Measurements from ENCODE around the gene MAP4K1.
A peak's percentile ranks its signal among the peaks of the same experiment; 100 is the strongest.
"Not testable (repeated sequence)": the region's sequence is repeated elsewhere in the genome, so short reads cannot be mapped to it uniquely, and the experiment has no call there.

MAP4K1 gene

GRCh38 chr19:38579304-38579703 is 38.4 kb downstream of the MAP4K1 start:
- DNase-seq (ENCODE audit: low read depth in 1 of 2, low spot score in 1 of 2): not testable (repeated sequence)

- no peak for DNase-seq (ENCODE audit: low read depth in 1 of 2, low spot score in 1 of 2)
Measured at GRCh38 chr19:38577826-38578225, 39.9 kb downstream of the MAP4K1 start.

DNA sequence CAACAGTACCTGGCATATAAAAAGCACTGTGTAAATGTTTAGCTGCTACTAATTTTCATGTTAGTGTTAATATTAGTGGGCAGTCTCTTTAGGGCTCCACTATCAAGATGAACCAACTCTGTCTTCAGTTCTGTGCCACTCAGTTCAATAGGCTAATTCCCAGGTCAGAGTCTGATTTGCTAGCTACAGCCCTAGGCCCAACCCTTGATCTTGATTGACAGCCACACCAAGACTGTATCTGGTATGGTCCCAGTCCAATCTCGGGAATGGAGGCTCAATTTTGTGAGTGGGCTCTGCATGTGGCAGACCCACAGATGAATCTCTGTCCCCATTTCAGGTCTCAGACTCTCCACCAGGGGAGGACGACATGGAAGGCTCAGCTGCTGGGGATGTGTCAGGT is 46.1 kb downstream of the MAP4K1 start:
- no peak for DNase-seq (ENCODE audit: low read depth in 1 of 2, low spot score in 1 of 2)

- DNase-seq (ENCODE audit: low read depth in 1 of 2, low spot score in 1 of 2): no peak
Measured at GRCh38 chr19:38569368-38569983, 48.3 kb downstream of the MAP4K1 start.

DNA sequence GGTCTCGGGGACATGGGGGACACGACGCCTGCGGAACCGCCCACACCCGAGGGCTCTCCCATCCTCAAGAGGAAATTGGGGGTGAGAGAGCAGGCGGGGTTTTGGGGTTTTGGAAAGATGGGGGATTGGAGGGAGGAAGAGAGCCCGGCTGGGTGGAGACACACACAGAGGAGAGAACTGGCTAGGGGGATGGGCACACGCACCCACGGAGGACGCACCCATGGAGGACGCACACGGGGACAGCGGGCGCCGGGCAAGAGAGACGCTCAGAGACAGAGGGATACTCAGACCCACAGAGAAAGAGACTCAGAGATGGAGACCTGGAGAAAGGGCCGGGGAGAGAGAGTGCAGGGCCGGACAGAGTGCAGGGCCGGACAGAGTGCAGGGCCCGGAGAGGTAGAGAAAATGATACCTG is 52.1 kb downstream of the MAP4K1 start:
- no peak for DNase-seq (ENCODE audit: low read depth in 1 of 2, low spot score in 1 of 2)

GRCh38 chr19:38564981-38565690 is 52.6 kb downstream of the MAP4K1 start:
- no peak for DNase-seq (ENCODE audit: low read depth in 1 of 2, low spot score in 1 of 2)

- DNase-seq (ENCODE audit: low read depth in 1 of 2, low spot score in 1 of 2): no peak
Measured at GRCh38 chr19:38563475-38563874, 54.3 kb downstream of the MAP4K1 start.

DNA sequence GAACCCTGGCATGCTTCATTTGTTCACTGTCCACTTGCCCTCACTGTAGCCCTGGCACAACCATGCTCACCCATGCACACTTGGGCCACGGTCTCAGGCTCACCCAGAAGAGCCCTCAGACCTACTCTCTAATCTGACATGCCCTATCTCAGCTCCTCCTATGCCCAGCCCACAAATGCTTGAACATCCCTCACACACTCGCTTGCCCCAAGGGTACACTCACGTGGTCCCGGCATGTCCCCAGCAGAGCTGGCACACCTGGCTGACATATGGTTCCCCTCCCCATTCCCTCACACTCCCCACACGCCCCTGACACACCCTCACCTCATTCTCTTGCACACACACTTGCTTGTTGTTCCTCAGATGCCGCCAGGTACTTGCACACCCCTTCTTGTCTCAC is 55.7 kb downstream of the MAP4K1 start:
- DNase-seq (ENCODE audit: low read depth in 1 of 2, low spot score in 1 of 2): no peak

DNA sequence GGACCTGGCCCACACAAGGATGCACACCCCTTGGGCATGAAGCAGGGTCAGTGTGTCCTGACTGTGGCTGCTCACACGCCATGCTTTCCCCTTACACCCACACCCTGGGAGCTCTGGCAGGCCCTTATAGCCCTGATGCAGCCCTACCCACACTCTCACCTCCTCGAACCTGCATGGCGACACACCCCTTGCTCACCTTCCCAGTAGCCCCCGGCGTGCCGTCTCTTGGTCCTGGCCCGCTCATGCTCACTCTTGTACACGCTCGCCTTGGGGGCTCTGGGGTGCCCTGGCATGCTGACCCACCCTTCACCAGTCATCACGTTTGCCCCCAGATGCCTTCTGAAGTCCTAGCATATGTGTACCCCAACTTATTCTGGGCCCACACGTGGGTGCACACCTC is 56.1 kb downstream of the MAP4K1 start:
- no peak for DNase-seq (ENCODE audit: low read depth in 1 of 2, low spot score in 1 of 2)

DNA sequence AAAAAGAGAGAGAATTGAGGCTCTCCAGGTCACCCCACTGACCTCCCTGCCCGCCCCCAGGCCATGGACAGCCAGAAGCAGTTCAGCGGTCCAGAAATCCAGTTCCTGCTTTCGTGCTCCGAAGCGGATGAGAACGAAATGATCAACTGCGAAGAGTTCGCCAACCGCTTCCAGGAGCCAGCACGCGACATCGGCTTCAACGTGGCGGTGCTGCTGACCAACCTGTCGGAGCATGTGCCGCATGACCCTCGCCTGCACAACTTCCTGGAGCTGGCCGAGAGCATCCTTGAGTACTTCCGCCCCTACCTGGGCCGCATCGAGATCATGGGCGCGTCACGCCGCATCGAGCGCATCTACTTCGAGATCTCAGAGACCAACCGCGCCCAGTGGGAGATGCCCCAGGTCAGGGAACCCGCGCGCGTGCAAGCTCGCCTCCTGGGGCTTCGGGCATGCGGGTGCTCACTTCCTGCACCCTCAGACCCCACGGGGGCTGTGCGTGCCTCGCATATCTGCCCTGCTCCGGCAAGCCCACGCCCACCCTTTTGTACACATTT is 56.6 kb downstream of the MAP4K1 start:
- DNase-seq (ENCODE audit: low read depth in 1 of 2, low spot score in 1 of 2): no peak

DNA sequence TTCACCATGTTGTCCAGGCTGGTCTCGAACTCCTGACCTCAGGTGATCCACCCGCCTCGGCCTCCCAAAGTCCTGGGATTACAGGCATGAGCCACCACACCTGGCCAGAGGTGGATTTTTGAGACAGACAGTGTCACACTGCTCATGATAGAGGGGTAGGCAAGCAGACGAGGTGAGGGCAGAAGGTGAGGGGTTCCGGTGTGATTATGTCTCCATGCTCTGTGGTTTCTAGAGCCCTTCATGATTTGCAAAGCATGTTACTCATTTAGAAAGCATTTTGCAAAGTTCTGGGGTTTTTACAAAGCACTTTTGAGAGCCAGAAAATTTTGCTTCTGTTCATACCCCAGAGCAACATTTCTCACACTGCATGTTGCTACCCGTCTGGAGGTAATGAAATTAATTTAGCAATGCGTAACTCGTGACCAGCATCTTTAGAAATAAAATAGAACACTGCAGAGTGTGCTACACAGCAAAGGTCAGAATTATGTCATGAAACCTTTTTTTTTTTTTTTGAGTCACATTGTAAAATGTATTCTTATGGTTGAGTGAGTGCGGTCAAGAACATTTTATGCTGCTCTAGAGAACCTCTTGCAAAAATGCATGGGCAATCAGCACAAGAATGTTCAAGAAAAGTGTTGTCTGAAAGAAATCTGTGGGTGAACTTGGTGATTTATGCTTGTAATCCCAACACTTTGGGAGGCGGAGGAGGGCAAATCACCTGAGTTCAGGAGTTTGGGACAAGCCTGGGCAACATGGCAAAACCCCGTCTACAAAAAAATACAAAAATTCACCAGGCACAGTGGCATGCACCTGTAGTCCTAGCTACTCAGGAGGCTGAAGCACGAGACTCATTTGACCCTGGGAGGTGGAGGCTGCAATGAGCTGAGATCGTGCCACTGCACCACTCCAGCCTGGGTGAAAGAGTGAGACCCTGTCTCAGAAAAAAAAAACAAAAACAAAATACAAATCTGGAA is 58.0 kb downstream of the MAP4K1 start:
- peak in 1 of 2 donors; percentile 16 for DNase-seq (ENCODE audit: low read depth in 1 of 2, low spot score in 1 of 2)

DNA sequence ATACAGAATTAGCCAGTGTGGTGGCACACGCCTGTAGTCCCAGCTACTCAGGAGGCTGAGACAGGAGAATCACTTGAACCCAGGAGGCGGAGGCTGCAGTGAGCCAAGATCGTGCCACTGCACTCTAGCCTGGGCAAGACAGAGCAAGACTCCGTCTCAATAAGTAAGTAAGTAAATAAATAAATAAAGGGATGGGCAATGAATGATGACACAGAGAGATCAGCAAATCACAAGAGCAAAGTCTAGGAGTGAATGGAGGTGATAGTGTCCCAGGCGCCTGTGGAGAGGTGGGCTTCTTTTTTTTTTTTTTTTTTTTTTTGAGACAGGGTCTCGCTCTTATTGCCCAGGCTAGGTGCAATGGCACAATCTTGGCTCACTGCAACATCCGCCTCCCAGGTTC is 58.8 kb downstream of the MAP4K1 start:
- not testable (repeated sequence) for DNase-seq (ENCODE audit: low read depth in 1 of 2, low spot score in 1 of 2)

DNA sequence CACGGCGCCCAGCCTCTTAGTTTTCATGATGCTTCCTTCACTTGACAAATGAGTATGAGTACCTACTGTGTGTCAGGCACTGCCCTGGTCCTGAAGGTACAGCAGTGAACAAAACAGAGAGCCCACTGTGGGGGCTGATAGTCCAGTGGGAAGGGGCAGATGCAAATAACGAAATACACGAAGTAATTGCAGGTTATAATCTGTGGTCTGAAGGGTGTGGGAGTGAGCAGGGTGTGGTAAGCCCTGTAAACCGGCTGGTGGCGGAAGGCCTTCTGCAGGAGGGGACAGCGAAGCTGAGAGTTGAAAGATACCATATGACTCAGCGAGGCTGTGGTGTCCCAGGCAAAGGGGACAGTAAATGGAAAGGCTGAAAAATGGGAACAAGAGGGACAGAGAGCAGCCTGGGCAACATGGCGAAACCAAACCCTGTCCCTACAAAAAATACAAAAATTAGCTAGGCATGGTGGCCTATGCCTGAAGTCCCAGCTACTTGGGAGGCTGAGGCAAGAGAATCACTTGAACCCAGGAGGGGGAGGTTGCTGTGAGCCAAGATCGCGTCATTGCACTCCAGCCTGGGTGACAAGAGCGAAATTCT is 60.5 kb downstream of the MAP4K1 start:
- no peak for DNase-seq (ENCODE audit: low read depth in 1 of 2, low spot score in 1 of 2)

- no peak for DNase-seq (ENCODE audit: low read depth in 1 of 2, low spot score in 1 of 2)
Measured at GRCh38 chr19:38556521-38557174, 61.1 kb downstream of the MAP4K1 start.

- DNase-seq (ENCODE audit: low read depth in 1 of 2, low spot score in 1 of 2): no peak
Measured at GRCh38 chr19:38555200-38555599, 62.6 kb downstream of the MAP4K1 start.

DNA sequence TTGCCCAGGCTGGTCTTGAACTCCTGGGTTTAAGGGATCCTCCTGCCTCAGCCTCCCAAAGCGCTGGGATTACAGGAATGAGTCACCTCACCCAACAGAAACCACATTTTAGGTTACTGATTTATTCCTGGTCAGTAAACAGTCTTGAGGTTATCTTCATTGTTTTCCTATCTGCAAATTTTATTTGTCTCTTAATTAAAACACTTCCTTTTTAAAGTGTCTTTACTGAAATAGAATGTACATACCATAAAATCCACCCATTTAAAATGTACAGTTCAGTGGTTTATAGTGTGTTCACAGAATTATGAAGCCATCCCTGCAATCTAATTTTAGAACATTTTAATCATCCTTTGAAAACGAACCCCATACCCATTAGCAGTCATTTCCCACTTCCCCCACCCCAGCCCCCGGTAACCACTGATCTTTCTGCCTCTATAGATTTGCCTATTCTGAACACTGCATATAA is 63.0 kb downstream of the MAP4K1 start:
- DNase-seq (ENCODE audit: low read depth in 1 of 2, low spot score in 1 of 2): no peak

DNA sequence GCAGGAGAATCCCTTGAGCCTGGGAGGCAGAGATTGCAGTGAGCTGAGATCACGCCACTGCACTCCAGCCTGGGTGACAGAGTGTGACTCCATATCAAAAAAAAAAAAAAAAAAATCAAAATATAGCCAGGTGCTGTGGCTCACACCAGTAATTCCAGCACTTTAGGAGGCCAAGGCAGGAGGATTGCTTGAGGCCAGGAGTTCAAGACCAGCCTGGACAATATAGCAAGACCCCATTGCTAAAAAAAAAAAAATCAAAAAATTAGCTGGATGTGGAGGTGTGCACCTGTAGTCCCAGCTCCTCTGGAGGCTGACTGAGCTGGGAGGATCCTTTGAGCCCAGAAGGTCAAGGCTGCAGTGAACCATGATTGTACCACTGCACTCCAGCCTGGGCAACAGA is 64.5 kb downstream of the MAP4K1 start:
- not testable (repeated sequence) for DNase-seq (ENCODE audit: low read depth in 1 of 2, low spot score in 1 of 2)

DNA sequence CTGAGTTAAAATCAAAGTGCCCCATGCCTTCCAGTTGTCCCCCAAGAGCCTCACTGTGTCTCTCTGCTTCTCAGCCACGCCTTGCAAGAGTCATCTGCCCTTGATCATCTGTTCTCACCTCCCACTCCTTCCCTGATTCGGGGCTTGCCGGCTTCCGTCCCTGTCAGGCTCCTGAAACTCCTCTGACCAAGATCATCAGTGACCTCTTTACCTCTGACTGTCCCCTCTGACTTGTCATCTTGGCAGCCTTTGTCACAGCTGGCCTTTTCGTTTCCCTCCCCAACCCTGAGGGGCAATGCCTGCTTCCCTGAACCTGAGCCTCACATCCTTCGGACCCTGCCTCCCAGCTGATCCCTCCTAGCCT is 66.3 kb downstream of the MAP4K1 start:
- DNase-seq (ENCODE audit: low read depth in 1 of 2, low spot score in 1 of 2): peak in 1 of 2 donors; percentile 54

DNA sequence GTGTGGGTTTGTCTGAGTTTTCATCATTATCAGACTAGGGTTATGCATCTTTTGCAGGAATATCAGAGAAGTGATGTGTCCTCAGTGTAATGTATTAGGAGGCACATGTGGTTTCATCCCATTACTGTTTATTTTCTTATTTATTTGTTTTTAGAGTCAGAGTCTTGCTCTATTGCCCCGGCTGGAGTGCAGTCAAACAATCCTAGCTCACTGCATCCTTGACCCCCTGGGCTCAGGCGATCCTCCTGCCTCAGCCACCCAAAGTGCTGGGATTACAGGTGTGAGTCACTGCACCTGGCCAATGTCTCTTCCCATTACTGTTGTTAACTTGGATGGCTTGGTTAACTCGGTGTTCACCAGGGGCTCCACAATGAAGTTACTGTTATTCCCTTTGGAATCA is 67.4 kb downstream of the MAP4K1 start:
- DNase-seq (ENCODE audit: low read depth in 1 of 2, low spot score in 1 of 2): no peak

DNA sequence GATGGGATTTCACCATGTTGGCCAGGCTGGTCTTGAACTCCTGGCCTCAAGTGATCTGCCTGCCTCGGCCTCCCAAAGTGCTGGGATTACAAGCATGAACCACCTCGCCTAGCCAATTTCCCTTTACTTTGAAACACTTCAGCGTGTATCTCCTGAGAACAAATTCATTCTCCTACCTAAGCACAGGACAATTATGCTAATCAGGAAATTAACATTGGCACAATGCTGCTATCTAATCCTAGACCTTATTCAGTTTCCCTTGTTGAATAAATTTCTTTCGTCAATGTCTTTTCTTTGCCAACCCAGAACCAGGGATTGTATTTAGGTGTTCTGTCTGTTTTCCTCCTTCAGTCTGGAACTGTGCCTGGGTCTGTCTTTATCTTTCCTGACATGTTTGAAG is 67.8 kb downstream of the MAP4K1 start:
- DNase-seq (ENCODE audit: low read depth in 1 of 2, low spot score in 1 of 2): no peak

GRCh38 chr19:38549061-38549460 is 68.7 kb downstream of the MAP4K1 start:
- no peak for DNase-seq (ENCODE audit: low read depth in 1 of 2, low spot score in 1 of 2)
